IMR-90 (cell line): ENCODE measurements around the gene CELSR2. TPM values are rescaled to one million over a fixed set of nuclear protein-coding genes. Genes with fewer than 3 reads are reported as not detected.

Source experiments
- ATAC-seq: fragments of 200-7000 bp; cut with Tn5 transposase; 2 replicates; pipeline ENCODE4 v1.9.1; 2020; ENCODE audit warnings: low read depth, mild to moderate bottlenecking, moderate library complexity
- BruUV-seq: library from RNA; stranded (reverse); fragments of 400-500 nt; replicated peaks from 2 replicates; lab custom pipeline; 2021; lab: Mats Ljungman, UMichigan
- CTCF ChIA-PET: fragments of 300-600 bp; formaldehyde crosslinking; extraction: SDS; loops from one replicate; lab custom pipeline; 2021; ENCODE audit warnings: antibody characterized with exemption; lab: Yijun Ruan, JAX
- POLR2A ChIA-PET: fragments of 300-600 bp; sonication (Branson Sonifier 250); formaldehyde crosslinking; loops from one replicate; lab custom pipeline; 2022; ENCODE audit warnings: antibody characterized with exemption; ENCODE audit not compliant: unreplicated experiment; lab: Charles Lee
- DNase-seq: peaks from one replicate; pipeline ENCODE4 v3.0.0; 2013
- H2AFZ ChIP-seq: replicated peaks from 2 replicates; pipeline ENCODE3; 2013; ENCODE audit warnings: low read length, mild to moderate bottlenecking; ENCODE audit not compliant: poor library complexity
- H2AK5ac ChIP-seq: 2 replicates; pipeline ENCODE4 v1.6.1; 2013; ENCODE audit warnings: low read depth, low read length, inconsistent platforms
- H2AK9ac ChIP-seq: replicated peaks from 2 replicates; pipeline ENCODE3; 2013; ENCODE audit warnings: mild to moderate bottlenecking, low read depth, low read length, moderate library complexity; ENCODE audit not compliant: poor library complexity
- H2BK120ac ChIP-seq: 2 replicates; pipeline ENCODE4 v1.6.1; 2013; ENCODE audit warnings: low read depth, low read length, inconsistent platforms
- H2BK15ac ChIP-seq: 3 replicates; pipeline ENCODE4 v1.6.1; 2013; ENCODE audit warnings: low read depth, low read length, inconsistent platforms
- H2BK20ac ChIP-seq: 2 replicates; pipeline ENCODE4 v1.6.1; 2013; ENCODE audit warnings: low read depth, mild to moderate bottlenecking, inconsistent platforms, low read length, moderate library complexity
- H2BK5ac ChIP-seq: 2 replicates; pipeline ENCODE4 v1.6.1; 2013; ENCODE audit warnings: mild to moderate bottlenecking, low read depth, low read length, inconsistent platforms; ENCODE audit not compliant: poor library complexity, severe bottlenecking
- H3K14ac ChIP-seq: replicated peaks from 2 replicates; pipeline ENCODE4 v1.6.1; 2013; ENCODE audit warnings: low read depth, low read length, inconsistent platforms
- H3K18ac ChIP-seq: 2 replicates; pipeline ENCODE4 v1.6.1; 2013; ENCODE audit warnings: low read depth, low read length, control low read depth
- H3K23ac ChIP-seq: 2 replicates; pipeline ENCODE4 v1.6.1; 2013; ENCODE audit warnings: low read depth, low read length, inconsistent platforms
- H3K27ac ChIP-seq: 2 replicates; pipeline ENCODE4 v1.5.1; 2013; ENCODE audit warnings: mild to moderate bottlenecking, control low read depth, low read length; ENCODE audit not compliant: insufficient read depth
- H3K27me3 ChIP-seq: 2 replicates; pipeline ENCODE4 v1.6.1; 2013; ENCODE audit warnings: low read length; ENCODE audit not compliant: control insufficient read depth, insufficient read depth
- H3K36me3 ChIP-seq: 2 replicates; pipeline ENCODE4 v1.6.1; 2013; ENCODE audit warnings: low read length, mixed read lengths; ENCODE audit not compliant: control insufficient read depth, insufficient read depth
- H3K4ac ChIP-seq: 2 replicates; pipeline ENCODE4 v1.6.1; 2013; ENCODE audit warnings: low read depth, low read length, inconsistent platforms
- H3K4me1 ChIP-seq: 2 replicates; pipeline ENCODE4 v1.6.1; 2013; ENCODE audit warnings: low read length, mixed read lengths; ENCODE audit not compliant: control insufficient read depth, insufficient read depth
- H3K4me2 ChIP-seq: 2 replicates; pipeline ENCODE4 v1.6.1; 2013; ENCODE audit warnings: low read depth, mild to moderate bottlenecking, control low read depth, low read length, moderate library complexity
- H3K4me3 ChIP-seq: 2 replicates; pipeline ENCODE4 v1.5.1; 2013; ENCODE audit warnings: low read depth, mild to moderate bottlenecking, control low read depth, low read length, moderate library complexity; ENCODE audit not compliant: insufficient read depth
- H3K56ac ChIP-seq: 2 replicates; pipeline ENCODE4 v1.6.1; 2013; ENCODE audit warnings: low read length, inconsistent platforms; ENCODE audit not compliant: insufficient read depth; ENCODE audit errors: extremely low read depth
- H3K79me1 ChIP-seq, 2 experiments: 2 replicates each; pipeline ENCODE4 v1.6.1; 2013; ENCODE audit warnings: low read length in 2 of 2, inconsistent platforms in 1 of 2, low read depth in 1 of 2
- H3K9ac ChIP-seq: 2 replicates; pipeline ENCODE4 v1.6.1; 2013; ENCODE audit warnings: low read depth, low read length, control low read depth
- H3K9me1 ChIP-seq: 2 replicates; pipeline ENCODE4 v1.6.1; 2013; ENCODE audit warnings: low read length, inconsistent platforms; ENCODE audit not compliant: insufficient read depth
- H3K9me3 ChIP-seq: 2 replicates; pipeline ENCODE4 v1.6.1; 2013; ENCODE audit warnings: low read length; ENCODE audit not compliant: control insufficient read depth, insufficient read depth
- H4K20me1 ChIP-seq: 2 replicates; pipeline ENCODE4 v1.6.1; 2013; ENCODE audit warnings: low read length, inconsistent platforms; ENCODE audit not compliant: insufficient read depth
- H4K5ac ChIP-seq: 2 replicates; pipeline ENCODE4 v1.6.1; 2013; ENCODE audit warnings: mild to moderate bottlenecking, low read depth, low read length, control low read depth
- H4K8ac ChIP-seq, 2 experiments: 2 replicates each; pipeline ENCODE4 v1.6.1; 2013; ENCODE audit warnings: low read depth in 2 of 2, low read length in 2 of 2, control low read depth in 1 of 2, inconsistent platforms in 1 of 2
- H4K91ac ChIP-seq: 2 replicates; pipeline ENCODE4 v1.6.1; 2013; ENCODE audit warnings: low read depth, low read length, inconsistent platforms; ENCODE audit not compliant: insufficient read depth
- CHD1 ChIP-seq: IDR thresholded peaks from 2 replicates; pipeline ENCODE4 v1.6.1; 2012; ENCODE audit warnings: low read depth, low read length, improper control_type of control experiment
- CTCF ChIP-seq: conservative IDR thresholded peaks from 2 replicates; pipeline ENCODE4 v1.5.1; 2012; ENCODE audit warnings: mild to moderate bottlenecking, low read depth, low read length, improper control_type of control experiment
- RAD21 ChIP-seq: IDR thresholded peaks from 2 replicates; pipeline ENCODE4 v1.6.1; 2012; ENCODE audit warnings: low read length, improper control_type of control experiment
- RFX5 ChIP-seq: IDR thresholded peaks from 2 replicates; pipeline ENCODE4 v1.8.0; 2012; ENCODE audit warnings: low read depth, mild to moderate bottlenecking, low read length, moderate library complexity
- SMC3 ChIP-seq: fragments of 150-350 bp; IDR thresholded peaks from 2 replicates; pipeline ENCODE4 v1.6.1; 2016; ENCODE audit warnings: low read depth, mild to moderate bottlenecking, antibody characterized with exemption, low read length, moderate library complexity
- WGBS, 2 experiments: methylation state at CpG; one replicate each; pipeline versions ENCODE4 v1.1.5 to v1.1.7; 2013; ENCODE audit warnings: missing lambda C conversion rate in 2 of 2; ENCODE audit not compliant: insufficient read length in 1 of 2; ENCODE audit errors: extremely low coverage in 2 of 2; 5-methylcytosine and 5-hydroxymethylcytosine counted together
- dilution Hi-C: fragments of 300-500 bp; cut with HindIII; formaldehyde crosslinking; loops from one replicate; pipeline ENCODE4 v1.14.3; 2018; ENCODE audit warnings: low sequenced_read_pairs; ENCODE audit not compliant: unreplicated experiment
- in situ Hi-C: fragments of 300-500 bp; cut with MboI; formaldehyde crosslinking; loops from 3 replicates; pipeline ENCODE4 v1.14.3; 2019; ENCODE audit warnings: low sequenced_read_pairs, inconsistent platforms, mixed read lengths
- intact Hi-C: fragments of 100-400 bp; cut with micrococcal nuclease; formaldehyde crosslinking; loops from 2 replicates; pipeline ENCODE4 v1.10.0; 2022
- polyA plus RNA-seq, 3 experiments: library from polyadenylated mRNA; depleted of rRNA; stranded (reverse); fragments of >200 nt; gene quantifications; 2 replicates each; pipeline ENCODE4 v1.2.3, GENCODE V29; 2012; ENCODE audit warnings: low replicate concordance in 1 of 3
- total RNA-seq: library from RNA; depleted of rRNA; stranded (reverse); fragments of >200 nt; gene quantifications from 2 replicates; pipeline ENCODE4 v1.2.3, GENCODE V29; 2012

CELSR2 gene
- total and polyA plus RNA-seq, 2 of the 4 experiments (the other 2 are of a cell fraction), result 1.3 to 5.3 TPM

GRCh38 chr1:109239409-109240068 is 9.8 kb upstream of the CELSR2 start:
- Histone ChIP-seq H3K27me3 (no peaks in the 10 kb centered on the region), H2BK5ac (no peak overlapping the region), H3K9me1 (peaks cover 14% of the 10 kb centered on the region), H4K20me1 (peaks cover 30% of the 10 kb centered on the region), H4K8ac (peak overlapping the region in 1 of 2 experiments; percentile 79; a peak in 2 of 4 replicates), H2BK20ac (no peak overlapping the region), H2AK5ac (peak overlapping the region; percentile 75; the same call in 1 of the 2 replicates), H3K9me3 (no peaks in the 10 kb centered on the region), H3K4me2 (no peak overlapping the region), H3K36me3 (peaks cover 39% of the 10 kb centered on the region), H3K14ac (peak overlapping the region; percentile 72; the same call in 1 of the 2 replicates), H4K5ac (no peak overlapping the region), H3K4me3 (no peak overlapping the region), H3K79me1 (peaks cover 0 to 33% of the 10 kb centered on the region in 2 experiments; a peak in 2 of 4 replicates), H3K27ac (no peak overlapping the region), H2BK15ac (no peak overlapping the region), H2BK120ac (no peak overlapping the region), H3K4ac (peak overlapping the region; percentile 58; the same call in 1 of the 2 replicates), H3K4me1 (peaks cover 11% of the 10 kb centered on the region), H2AFZ (peak overlapping the region; percentile 45), H3K18ac (no peak overlapping the region), H3K56ac (no peak overlapping the region), H3K23ac (peak overlapping the region; percentile 51), H2AK9ac (peak overlapping the region; percentile 86), H4K91ac (no peak overlapping the region), H3K9ac (no peak overlapping the region)
- in situ Hi-C loops, result no loop called here
- no peak for TF ChIP-seq CHD1
- TF ChIP-seq SMC3, result peak; percentile 45
- TF ChIP-seq RFX5, result no peak
- TF ChIP-seq CTCF, result peak; percentile 51
- peak; percentile 37 for TF ChIP-seq RAD21
- intact Hi-C loops, result loop anchor here (1.0 kb wide), 1 partner anchor 10 kb away; the partner anchor contains the start of gene CELSR2
- BruUV-seq, result no TSS peak
- CTCF ChIA-PET, result no interaction called here
- dilution Hi-C loops, result no loop called here
- POLR2A ChIA-PET, result no interaction called here
- peak; percentile 40 for ATAC-seq
- no CpG with 5 or more reads among the region's 6 CpGs for WGBS, 2 experiments
- peak; percentile 46 for DNase-seq
